Measurements from ENCODE around the gene SUPT4H1.

The SUPT4H1 gene

DNA sequence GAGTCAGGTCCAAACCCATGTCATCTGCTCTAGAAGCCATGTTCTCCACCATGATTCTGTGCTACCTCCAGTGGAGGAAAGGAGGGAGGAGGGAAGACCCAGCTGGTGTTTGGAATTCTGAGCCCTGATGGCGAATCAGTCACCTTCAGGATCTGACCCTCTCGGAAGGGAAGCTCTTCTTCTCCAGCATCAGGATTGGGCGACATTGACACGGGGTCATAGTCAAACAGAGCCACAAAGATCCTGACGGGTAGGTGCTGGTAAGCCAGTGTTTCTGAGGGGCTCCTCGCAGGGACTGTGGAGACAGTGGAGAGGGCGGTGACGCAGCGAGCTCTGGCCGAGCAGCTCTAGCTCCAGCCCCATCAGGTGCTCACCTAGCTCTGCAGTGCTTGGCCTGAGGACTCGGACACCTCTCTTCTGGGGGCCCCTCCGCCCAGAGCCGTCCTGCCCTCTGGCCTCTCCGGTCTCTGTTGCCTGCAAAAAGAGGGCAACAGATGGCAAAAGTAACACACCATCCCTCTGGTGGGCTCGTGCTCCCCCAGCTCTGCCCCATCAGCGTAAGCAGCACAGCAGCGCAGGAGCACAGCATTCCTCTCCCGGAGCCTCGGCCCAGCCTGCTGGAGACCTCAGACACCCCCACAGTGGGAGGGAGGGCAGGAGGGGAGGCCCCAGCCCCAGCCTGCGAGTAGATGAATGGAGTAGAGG is 44.4 kb downstream of the SUPT4H1 start:
- DNase-seq (ENCODE audit: low read depth in 1 of 2, low spot score in 1 of 2): no peak

DNA sequence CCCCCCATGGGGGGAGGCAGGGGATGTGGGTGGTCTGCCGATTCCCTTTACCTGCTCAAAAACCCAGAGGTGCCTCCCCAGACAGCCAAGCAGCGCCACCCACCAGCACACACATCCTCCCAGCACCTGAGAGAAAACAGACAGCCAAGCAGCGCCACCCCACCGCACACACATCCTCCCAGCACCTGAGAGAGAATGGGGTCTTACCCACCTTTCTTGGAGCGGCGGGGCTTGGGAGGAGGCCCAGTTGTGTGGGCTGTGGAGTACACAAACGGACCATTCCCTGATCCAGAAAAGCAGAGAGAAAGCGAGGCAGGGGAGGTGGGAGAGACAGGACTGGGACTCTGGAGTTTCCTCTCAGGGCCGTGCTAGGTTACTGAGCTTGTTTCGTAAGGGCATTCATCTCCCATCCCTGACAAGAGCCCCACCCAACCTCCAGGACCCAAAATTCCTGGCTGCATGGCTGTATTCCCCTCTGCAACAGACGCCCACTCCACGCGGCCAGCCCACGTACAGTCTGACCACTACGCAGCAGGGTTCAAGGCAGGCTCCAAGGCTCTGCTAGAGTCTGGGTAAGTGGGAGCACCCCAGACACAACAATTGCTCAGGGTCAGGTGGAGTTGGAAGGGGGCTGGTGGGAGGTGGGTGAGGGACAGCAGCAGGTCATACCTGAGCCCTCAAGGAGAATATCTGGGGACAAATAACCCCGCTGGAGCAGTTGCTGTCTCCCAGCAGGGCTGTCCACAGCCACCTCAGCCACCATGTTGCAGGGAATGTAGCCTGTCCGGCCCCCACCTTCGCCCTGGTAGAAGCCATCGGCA is 45.7 kb downstream of the SUPT4H1 start:
- no peak for DNase-seq (ENCODE audit: low read depth in 1 of 2, low spot score in 1 of 2)

DNA sequence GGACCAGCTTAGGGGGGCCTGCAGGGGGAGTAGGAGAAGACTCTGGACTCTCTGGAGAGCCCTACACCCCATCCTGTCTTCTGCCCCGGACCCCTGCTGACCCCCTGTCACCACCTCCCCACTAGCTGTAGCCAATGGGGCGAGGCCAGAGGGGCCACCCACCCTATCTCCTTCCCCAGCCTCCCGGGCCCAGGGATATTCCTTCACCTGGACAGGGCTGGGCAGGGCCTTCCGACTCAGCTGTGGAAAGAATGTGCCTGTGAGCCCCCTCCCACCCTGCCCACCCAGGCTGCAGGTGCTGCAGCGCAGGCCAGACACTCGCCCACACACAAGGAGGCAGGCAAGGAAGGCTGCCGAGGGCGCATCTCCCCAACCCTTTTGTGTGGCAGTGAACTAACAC is 46.4 kb downstream of the SUPT4H1 start:
- DNase-seq (ENCODE audit: low read depth in 1 of 2, low spot score in 1 of 2): no peak

- no peak for DNase-seq (ENCODE audit: low read depth in 1 of 2, low spot score in 1 of 2)
Observed at GRCh38 chr17:58304750-58305486, 47.1 kb downstream of the SUPT4H1 start.

DNA sequence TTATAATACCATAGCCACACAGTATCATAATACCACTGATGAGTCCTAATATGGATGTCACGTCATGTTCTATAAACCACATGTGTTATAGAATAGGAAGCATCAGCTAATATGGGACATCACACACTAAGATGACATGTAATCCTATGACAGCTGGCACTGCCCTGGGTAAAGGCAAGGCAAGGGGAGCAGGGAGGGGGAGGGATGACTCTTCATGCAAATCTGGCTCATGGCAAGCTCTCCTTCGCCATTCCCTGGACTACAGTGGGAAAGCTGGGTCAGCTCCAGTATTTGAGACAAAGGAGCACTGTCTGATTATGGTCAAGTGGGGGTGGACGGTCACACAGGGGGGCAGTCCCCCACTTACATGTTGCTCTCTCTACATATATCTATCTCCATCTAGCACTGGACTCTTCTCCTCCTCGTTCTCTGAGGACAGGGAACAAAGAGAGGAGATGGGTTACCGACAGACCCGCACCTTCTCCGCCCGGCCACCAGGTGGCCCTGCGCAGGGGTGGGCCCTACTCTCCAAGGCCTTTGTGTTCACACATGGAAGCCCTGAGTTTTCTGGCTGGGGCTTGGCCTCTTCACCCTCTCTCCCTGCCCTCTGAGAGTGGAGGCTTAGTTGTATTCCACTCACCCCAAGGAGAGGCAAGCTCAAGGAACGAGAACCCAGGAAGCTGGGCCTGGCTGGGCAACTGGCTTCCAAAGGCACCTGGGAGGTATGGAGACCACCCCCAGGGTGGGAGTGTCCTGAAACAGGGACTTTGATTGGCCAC is 47.8 kb downstream of the SUPT4H1 start:
- DNase-seq (ENCODE audit: low read depth in 1 of 2, low spot score in 1 of 2): peak in 1 of 2 donors; percentile 58

DNA sequence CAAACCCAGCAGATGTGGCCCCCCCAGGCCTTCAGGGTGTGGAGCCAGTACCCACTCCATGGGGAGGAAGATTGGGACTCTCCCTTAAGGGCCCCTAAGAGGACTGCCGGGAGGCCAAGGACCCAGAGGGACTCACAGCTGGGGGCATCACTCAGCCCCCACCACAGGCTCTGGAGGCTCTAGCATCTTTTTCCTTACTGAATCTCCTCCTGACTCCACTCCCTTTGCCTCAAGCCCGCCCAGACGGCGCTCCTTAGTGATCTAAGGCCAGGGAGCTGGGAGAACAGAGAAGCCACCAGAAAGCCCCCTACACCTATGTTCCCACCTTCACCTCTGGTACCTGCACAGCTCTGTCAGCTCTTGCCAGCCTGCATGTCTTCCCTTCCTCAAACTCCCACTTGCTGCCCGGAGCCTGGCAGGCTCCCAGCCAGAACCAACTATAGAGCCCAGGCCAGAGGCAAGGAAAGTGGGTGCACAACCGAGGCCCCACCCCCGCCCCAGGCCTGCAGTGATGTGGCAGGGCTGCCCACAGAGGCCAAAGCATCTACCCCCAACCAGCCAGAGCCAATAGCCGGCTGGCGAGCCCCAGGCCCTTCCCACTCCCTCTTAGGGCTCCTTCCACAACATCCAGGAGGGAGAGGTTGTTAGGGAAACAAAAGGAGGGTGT is 48.9 kb downstream of the SUPT4H1 start:
- DNase-seq (ENCODE audit: low read depth in 1 of 2, low spot score in 1 of 2): no peak

GRCh38 chr17:58302171-58302918 is 49.7 kb downstream of the SUPT4H1 start:
- no peak for DNase-seq (ENCODE audit: low read depth in 1 of 2, low spot score in 1 of 2)

DNA sequence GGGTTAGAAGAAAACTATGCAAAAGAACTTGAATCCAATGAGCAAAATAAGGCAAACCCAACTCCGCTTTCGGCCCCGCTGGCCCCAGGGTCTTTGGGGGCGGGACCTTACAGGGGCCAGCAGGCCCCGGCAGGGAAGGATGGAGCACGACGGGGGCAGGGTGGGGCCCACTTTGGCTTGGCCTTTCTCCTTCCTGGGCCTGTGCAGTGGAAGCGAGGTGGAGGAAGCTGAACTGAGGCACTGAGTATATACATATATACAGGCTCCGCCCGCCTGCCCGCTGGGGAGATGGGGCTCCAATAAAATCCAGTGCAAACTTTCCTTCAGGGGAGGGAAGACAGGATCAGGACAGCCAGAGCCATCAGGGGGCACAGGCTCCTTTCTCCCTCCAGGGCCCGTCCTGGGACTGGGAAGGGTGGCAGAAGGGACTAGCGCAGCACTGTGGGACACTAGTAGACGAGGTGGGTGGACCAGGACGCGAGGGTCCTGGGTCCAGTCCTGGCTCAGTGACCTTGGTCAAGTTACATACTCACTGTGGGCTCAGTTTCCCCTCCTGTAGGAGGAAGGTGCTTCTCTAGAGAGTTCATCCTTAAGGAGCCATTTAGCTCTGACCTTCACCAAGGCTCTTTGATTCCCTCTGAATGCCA is 50.4 kb downstream of the SUPT4H1 start:
- DNase-seq (ENCODE audit: low read depth in 1 of 2, low spot score in 1 of 2): no peak

DNA sequence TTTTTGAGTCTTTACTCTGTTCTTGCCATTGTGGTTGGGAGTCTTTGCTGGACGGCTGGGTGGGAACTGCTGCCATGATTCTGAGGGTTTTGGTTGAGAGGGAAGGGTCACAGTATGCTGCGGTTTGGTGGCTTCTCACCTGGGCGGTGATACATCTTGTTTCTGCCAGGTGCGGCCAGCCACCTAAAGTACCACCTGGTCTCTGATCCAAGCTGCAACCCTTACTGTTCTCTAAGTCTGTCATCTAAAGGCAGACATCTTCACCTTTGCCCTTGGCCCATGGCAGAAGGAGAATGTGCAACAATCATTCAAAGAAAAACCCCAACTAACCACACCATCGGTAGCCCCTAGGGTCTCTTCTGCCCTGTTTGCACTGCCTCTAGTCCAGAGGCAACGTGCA is 51.7 kb downstream of the SUPT4H1 start:
- no peak for DNase-seq (ENCODE audit: low read depth in 1 of 2, low spot score in 1 of 2)

Measured in activated CD4-positive, alpha-beta T cell treated with anti-CD3 and anti-CD28 coated beads, Interleukin-2, amount 50 U/mL, for 24 hours (primary cell).